NCI-H2029 (cell line): Measurements from ENCODE around the gene ZNF414.
"Not testable (repeated sequence)": the region's sequence is repeated elsewhere in the genome, so short reads cannot be mapped to it uniquely, and the experiment has no call there.

Experiments used
- DNase-seq: peaks from one replicate; lab custom pipeline; 2025; lab: John Stamatoyannopoulos, UW

The ZNF414 gene, protein sequence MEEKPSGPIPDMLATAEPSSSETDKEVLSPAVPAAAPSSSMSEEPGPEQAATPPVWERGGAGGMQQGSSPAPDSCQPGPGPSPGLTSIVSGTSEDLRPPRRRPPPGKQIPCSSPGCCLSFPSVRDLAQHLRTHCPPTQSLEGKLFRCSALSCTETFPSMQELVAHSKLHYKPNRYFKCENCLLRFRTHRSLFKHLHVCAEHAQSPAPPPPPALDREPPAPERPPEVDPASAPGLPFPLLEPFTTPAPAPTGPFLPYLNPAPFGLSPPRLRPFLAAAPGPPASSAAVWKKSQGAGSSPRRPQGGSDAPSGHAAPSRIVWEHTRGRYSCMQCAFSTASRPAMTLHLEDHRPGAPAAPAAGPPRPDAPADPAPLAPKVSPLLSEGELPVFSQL

DNA sequence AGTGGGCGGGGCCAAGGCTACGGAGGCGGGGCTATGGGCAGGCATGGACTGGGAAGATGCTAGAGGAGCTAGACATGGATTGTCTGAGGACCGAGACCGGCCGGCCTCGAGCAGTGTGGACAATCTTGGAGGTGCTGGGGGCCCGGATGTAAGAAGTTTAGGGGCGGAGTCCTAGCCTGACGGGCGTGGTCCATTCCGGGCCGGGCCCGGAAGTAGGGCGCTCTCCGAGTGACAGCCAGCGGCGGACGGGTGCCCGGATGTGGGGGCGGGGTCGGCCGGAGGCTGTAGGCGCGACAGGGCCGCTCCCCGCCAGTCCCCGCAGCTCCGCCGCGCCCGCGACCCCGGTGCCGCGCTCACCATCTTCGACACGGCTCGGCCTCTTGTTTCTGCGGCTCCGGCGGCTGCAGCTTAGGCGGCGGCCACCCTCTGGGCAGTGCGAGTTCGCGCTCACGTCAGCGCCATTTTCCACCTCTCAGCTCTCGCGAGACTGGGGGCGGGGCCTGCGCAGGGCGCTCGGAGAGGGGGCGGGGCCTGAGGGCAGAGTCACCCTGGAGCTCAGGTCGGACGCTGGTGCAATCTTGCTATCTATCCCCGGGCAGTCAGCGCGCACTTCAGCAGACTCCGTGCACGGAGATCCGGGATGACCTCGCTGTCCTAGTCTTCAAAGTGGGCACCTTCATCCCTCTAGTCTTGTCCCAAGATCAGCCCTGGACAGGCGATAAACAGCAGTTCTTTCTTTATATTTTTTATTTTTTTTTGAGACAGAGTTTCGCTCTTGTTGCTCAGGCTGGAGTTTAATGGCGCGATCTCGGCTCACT, at the start of gene ZNF414:
Gene ZNF414 (minus strand): TSS at position 481 of the 818 bp plus-strand sequence. CDS start 121 bp downstream, at position 360.
- DNase-seq = peak; percentile 94

DNA sequence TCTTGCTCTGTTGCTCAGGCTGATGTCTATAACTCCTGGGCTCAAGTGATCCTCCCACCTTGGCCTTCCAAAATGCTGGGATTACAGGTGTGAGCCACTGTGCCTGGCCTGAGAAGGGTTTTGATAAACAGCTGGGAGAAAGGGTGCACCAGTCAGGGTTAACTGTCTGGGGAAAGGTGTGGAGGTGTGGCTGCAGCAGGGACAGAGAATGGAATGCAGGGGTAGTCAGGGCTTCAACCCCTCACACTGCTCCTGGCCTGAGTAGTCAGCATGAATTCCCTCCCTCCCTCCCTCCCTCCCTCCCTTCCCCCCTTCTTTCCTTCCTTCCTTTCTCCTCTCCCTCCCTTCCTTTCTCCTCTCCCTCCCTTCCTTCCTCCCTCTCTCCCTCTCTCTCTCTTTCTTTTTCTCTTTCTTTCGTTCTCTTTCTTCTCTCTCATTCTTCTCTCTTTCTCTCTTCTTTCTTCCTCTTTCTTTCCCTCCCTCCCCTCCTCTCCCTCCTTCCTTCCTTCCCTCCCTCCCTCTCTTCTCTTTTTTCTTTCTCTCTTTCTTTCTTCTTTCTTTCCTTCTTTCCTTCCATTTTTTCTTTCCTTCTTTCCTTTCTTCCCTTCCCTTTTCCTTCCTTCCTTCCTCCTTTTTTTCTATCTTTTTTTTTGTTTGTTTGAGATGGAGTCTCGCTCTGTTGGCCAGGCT, 47.3 kb upstream of the ZNF414 start:
- no peak for DNase-seq

DNA sequence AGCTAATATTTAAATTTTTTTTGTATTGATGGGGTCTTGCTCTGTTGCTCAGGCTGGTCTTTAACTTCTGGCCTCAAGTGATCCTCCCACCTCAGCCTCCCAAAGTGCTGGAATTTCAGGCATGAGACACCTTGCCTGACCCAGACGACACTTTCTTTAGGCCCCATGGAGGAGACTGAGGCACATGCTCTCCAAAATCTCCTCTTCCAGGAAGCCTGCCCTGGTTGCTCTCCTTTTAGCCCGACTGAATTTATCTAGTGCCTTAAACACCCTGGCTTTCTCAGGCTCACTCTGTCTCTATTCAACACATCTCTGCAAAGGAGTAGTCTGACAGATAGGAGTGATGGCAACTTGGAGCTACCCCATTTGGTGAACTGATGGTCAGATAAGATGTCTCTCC, 44.4 kb upstream of the ZNF414 start:
- DNase-seq = no peak

DNA sequence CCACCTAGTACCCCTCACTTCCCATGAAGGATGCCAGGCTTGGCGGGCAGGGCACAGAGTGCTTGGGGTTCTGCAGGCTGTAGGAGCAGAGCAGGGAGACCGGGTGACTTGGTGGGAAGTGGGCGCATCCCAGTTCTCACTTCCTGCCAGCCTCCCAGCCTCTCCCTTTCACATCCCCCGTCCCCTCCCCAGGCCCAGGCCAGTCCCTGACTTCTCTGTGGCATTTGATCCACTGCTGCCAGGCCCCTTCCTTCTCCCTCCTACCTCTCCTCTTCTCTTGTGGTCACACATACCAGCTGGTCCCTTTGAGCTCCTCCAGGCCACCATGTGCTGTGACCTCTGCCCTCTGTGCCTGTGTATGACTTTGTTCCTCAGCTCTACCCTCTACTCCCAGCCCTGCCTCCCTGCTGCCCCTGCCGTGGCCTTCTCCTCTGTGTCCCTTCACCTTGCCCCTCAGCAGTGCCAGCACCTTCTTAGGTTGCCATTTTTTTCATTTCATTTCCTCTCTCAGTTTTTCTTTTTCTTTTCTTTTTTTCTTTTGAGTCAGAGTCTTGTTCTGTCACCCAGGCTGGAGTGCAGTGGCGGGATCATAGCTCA, 43.8 kb upstream of the ZNF414 start:
- no peak for DNase-seq

DNA sequence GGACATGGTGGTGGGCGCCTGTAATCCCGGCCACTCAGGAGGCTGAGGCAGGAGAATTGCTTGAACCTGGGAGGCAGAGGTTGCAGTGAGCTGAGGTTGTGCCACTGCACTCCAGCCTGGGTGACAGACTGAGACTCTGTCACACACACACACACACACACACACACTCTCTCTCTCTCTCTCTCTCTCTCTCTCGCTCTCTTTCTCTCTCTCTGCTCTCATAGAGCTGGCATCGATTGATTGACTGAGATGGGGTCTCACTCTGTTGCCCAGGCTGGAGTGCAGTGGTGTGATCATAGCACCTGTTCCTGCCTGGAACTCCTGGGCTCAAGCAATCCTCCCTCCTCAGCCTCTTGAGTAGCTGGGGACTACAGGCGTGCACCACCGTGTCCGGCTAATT, 39.8 kb upstream of the ZNF414 start:
- DNase-seq = not testable (repeated sequence)

DNA sequence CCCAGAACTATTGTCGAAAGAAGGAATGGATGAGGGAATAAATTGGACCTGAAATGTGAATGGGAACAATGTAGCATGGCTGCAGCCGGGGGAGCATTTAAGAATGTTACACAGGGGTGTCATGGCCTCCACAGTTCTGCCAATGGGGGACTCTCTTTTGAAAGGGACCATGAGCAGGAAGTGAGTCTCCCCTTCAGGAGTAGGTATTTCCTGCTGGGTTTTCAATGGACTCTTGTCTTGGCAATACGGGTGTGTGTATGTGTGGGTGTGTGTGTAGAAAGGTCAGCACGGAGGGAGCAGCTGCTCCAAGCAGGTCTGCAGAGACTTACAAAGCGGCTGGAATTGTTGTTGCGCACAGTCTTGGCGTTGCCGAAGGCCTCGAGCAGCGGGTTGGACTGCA, 38.8 kb upstream of the ZNF414 start:
- DNase-seq = no peak

DNA sequence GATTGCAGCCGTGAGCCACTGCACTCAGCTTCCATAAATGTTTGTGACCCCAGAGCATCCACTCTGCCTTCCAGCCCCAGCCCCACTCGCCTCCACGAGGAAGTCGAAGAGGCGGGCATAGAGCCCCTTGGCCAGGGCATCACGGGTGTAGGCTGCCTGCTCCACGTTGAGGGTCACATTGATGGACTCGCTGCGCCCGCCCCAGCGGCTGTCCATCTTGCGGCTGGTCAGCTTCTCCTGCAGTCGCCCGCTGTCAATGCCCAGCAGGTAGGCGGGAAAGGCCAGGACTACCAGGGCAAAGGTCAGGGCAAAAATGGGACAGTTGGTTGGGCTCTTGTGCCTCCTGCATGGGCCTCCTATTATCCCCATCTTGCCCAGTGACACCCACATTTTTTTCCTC, 36.1 kb upstream of the ZNF414 start:
- DNase-seq = no peak

DNA sequence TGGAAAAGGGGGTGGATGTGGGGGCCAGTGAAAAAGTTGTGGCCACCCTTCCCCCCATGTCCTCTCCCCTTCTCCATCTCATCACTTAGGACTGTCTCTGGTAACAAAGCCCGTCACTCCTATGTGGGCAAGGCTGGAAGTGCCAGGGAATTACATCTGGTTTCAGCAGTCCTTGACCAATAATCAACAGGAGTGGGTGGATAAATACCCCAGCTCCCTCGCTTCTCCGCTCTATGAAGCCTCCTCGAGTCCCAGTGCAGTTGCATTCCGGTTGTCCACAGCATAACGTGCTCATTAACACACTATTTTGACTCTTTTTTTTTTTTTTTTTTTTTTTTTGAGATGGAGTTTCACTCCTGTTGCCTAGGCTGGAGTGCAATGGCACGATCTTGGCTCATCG, 31.8 kb upstream of the ZNF414 start:
- no peak for DNase-seq

DNA sequence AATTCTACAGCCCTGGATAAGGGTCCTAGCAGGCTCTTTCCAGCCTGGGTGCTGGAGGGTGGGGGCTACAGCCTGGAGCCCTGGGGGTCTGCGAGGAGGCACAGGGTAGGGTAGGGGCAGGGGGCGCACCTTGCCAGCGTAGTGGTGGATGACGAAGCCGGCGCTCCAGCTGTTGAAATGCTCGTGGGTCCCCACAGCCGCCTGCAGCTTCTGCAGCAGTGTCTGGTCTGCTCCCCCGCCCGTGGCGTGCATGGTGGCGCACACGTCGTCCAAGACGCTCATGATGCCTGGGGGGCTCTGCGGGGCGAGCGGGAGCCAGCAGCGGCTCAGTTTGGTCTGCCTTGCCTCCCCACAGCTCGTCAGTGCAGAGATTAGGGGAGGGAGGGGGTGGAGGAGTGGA, 30.2 kb upstream of the ZNF414 start:
- no peak for DNase-seq

DNA sequence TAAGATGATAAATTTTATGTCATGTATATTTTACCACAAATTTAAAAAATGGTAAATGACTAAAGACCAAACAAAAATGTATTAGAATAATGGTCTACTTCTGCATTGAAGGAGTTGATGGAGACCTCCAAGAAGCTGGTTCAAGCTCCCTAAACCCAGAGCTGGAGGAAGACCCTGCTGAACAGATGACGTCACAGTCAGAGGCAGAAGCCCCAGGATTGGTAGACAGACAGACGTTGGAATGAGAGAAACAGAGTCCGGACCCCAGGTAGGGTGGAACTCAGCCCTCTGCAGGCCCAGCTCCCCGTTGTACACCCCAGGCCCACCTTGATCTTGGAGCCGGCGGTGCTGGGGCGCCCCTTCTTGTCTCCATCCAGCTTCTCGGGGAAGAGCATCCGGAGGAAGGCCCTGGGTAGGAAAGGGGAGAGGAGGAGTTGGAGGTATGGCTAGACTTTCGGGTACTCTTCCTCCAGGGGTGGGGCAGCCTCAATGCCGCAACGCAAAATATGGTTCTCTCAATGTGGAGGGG, 25.7 kb upstream of the ZNF414 start:
- DNase-seq = no peak

DNA sequence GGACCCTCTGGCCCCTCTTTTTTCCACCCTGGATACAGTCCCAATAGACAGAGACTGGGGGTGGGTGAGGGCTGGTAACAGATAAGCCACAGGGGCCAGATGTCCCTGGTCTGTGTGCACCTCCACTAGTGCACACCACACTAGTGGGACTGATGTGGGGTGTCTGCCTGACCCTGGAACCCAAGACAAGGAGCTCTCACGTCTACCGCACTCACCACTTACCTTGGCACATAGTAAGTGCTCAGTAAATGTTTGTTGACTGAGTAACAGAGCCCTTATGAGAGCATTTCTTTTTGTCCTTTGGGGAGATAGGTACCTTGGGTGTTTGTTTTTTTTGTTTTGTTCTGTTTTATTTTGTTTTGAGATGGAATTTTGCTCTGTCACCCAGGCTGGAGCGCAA, 23.1 kb upstream of the ZNF414 start:
- no peak for DNase-seq

DNA sequence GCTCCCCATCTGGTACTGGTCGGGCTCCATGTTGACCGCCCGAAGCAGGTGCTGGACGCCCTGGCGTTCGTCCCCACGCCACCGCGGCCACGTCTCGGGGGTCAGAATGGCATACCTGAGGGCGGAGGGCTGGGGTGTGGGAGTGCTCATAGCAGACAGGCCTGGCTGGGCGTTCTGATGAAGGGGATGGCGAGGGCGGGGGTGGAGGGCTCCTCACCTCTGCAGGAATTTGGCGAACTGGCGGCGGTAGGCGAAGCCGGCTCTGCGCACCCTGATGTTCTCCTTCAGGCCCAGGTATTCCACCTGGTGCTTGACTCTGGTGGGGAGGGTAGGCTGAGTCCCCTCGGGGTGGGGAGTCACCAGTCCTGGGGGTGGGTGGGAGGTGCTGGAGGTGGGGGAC, 22.3 kb upstream of the ZNF414 start:
- DNase-seq = no peak

DNA sequence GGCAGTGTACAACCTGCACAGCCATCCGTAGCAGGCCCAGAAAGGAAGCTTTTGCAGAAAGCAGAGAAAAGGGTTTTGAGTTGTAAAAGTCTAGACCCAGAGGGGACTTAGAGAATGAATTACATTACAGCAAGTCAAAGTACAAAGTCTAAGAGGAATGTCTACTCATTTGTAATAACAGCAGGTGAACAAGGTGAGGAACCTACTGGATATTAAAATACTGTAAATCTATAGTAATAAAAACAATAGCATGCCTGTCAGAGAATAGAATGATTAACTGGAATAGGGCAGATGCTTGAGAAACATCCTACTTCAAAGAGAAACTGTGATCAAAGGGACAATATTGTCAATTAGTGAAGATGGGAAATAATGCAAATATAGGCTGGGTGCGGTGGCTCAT, 18.3 kb upstream of the ZNF414 start:
- no peak for DNase-seq

DNA sequence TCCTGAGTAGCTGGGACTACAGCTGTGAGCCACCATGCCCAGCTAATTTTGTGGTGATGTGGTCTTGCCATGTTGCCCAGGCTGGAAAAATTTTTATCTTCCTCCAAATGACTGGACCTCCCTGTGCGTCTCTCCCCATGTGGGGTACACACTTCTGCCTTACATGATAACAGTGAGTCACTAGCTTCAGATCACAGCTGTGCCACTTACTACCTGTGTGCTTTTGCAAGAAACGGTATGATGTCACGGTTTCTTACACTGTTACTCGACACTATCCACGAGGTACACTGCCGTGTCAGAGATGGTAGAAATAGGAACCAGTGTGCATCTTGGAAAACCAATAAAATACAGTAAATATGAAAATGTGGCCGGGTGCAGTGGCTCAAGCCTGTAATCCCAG, 17.5 kb upstream of the ZNF414 start:
- no peak for DNase-seq

DNA sequence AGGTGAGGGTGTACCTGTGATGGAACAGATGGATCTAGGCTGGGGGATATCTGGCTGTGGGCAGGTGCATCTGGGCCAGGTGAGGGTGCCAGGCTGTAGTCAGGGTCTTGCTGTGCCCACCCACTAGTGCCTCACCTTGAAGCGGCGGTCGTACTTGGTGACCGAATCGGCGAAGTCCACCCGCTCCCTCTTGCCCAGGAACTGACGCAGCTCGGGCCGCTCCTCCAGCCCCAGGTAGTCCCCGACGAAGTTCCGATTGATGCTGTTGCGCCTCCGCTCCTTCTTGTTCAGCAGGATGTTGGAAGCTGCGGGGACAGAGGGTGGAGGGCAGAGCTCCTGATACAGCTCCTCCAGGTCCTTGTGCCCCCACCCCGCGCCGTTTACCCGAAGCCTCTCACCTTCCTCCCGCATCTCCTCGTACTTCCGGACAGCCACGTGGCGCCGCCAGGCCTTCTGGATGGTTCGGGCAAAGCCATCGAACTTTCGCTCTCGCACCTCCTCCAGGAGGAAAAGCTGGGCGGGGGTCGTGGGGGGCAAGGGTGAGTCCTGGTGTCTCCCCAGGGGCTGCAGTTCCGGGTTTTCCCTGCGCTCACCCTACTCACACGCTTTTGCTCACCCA, 16.2 kb upstream of the ZNF414 start:
- no peak for DNase-seq

DNA sequence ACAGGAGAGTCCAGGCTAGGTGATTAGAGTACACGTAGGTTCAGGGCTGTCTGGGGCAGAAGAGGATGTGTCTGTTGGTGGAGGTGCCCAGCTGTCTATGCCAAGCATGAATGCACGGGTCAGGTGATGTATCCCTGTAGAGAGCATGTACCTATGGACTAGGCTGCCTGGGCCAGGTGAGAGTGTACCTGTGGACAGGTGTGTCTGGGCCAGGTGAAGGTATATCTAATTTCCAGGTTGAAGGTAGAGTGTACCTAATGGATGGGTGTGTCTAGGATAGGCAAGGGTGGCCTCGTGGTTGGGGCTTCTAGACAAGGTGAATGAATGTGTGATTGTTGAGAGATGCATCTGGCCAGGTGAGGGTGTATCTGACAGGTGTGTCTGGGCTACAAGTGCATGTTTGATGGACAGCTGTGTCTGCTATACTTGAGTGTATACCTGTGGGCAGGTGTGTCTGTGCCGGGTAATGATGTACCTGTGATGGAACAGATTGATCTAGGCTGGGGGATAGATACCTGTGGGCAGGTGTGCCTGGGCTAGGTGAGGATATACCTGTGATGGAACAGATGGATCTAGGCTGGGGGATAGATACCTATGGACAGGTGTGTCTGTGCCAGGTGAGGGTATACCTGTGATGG, 15.5 kb upstream of the ZNF414 start:
- DNase-seq = no peak

DNA sequence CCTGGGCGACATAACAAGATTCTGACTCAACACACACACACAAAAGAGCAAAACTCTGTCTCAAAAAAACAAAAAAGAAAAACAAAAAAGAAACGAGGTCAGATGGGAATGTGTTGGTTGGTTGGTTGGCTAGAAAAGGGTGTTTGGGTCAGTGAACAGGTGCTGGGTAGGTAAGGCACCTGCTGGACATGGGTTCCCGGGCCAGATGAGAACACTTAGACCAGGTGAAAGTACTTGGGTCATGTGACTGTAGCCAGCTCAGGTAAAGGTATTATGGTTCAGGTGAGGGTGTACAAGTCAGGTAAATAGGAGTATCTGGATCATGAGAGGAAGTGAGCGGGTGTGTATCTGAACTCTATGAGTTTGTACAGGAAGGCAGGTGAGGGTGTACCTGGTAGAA, 14.5 kb upstream of the ZNF414 start:
- DNase-seq = no peak

DNA sequence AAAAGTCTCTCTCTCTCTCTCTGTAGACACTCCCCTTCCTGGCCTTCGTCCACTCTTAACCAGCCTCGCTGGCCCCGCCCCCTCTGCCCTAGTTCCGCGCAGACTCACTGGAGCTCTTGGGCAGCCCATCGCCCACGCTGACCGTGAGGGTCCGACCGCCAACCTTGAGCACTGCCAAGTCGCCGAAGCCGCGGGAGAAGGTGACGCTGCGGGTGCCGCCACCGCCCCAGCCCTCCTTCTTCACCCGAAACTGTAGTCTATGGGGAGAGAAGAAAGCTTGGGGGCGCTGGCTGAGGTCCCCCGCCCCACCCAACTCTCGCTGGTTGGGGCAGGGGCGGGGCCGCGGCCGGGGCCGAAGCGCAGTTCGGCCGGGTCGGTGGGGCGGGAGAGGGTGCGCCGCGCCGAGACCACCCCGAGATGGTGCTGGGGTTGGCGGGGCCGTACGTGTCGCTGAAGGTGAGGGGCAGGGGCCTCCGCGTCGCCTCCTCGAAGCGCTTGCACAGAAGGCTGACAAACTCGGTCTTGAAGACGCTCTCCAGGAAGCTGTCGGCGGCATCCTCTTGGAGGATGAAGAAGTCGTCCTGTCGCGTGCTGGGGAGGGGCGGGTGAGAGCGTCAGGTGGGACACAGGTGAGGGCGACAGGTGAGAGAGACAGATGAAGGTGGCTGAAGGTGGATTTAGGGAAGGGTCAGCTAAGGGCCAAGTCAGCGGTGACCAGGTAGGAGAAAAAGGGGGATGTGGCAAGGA, 12.6 kb upstream of the ZNF414 start:
- peak; percentile 37 for DNase-seq

DNA sequence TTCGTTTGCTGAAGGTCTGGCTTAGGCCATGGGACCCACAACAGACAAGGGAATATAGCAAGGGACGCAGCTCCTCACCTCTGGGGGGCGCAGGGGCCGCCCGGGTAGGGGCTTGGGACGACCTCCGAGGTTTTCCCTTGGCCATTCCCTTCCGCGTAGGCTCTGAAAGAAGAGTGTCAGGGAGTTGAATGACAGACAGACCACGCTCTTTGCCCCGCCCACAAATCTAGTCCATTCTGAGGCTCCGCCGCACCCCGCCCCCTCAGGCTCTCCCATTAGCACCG, 11.4 kb upstream of the ZNF414 start:
- DNase-seq = no peak

DNA sequence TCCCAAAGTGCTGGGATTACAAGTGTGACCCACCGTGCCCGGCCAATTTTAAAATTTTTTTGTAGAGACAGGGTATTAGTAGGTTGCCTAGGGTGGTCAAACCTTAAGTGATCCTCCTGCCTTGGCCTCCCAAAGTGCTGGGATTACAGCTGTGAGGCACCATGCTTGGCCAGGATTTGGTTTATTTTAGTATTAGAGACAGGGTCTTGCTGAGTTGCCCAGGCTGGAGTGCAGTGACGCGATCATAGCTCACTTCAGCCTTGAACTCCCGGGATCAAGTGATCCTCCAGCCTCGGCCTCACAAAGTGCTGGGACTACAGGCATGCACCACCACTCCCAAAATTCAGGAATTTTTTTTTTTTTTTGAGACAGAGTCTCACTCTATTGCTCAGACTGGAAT, 5.4 kb upstream of the ZNF414 start:
- DNase-seq = no peak

DNA sequence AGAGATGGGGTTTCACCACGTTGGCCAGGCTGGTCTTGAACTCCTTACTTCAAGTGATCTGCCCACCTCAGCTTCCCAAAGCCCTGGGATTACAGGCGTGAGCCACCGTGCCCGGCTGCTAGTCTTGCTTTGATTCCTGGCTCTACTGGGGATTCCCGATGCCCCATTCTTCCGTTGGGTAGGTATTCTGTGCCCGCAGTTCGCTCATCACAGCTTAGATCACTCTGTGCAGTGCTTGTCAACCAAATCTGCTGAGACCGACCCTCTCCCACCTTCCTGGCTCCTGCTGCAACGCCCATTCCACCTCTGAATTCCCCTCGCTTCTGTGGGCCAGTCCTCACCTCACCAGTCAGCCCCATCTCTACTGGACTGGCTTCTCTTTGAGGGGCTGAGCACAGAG, 4.6 kb upstream of the ZNF414 start:
- no peak for DNase-seq
